Stimulated activated CD4-positive, alpha-beta T cell treated with anti-CD3 and anti-CD28 coated beads, Interleukin-15, amount 100 ng/mL, for 1 hour (primary cell): ENCODE measurements around the gene SYN1.
"Not testable (repeated sequence)": the region's sequence is repeated elsewhere in the genome, so short reads cannot be mapped to it uniquely, and the experiment has no call there.

Source experiments
- DNase-seq, 2 donors: peaks; one replicate each; pipeline ENCODE4 v3.0.0-alpha.2; 2020; ENCODE audit warnings: low read depth in 1 of 2, low spot score in 1 of 2

The SYN1 gene

DNA sequence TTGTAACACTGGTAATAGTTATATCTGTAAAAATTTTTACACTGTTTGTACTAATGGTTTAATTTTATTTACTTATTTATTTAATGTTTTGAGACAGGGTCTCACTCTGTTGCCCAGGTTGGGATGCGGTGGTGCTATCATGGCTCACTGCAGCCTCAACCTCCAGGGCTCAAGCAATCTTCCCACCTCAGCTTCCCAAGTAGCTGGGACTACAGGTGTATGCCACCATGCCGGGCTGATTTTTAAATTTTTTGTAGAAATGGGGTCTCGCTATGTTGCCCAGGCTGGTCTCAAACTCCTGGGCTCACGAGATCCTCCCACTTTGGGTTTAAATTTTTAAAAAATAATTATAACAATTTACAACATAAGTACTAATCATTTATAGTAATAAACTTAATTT, 16.5 kb downstream of the SYN1 start:
- DNase-seq: not testable (repeated sequence)

DNA sequence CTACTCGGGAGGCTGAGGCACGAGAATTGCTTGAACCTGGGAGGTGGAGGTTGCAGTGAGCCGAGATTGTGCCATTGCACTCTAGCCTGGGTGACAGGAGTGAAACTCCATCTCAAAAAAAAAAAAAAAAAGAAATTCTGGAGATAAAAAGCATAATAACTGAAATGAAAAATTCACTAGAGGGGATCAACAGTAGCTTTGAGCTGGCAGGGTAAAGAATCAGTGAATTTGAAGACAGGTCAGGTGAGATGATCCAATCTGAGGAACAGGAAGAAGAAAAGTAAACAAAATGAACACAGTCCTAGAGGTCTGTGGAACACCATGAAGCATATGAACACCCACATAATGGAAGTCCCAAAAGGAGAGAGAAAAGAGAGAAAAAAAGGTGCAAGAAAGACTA, 22.4 kb downstream of the SYN1 start:
- DNase-seq: no peak

DNA sequence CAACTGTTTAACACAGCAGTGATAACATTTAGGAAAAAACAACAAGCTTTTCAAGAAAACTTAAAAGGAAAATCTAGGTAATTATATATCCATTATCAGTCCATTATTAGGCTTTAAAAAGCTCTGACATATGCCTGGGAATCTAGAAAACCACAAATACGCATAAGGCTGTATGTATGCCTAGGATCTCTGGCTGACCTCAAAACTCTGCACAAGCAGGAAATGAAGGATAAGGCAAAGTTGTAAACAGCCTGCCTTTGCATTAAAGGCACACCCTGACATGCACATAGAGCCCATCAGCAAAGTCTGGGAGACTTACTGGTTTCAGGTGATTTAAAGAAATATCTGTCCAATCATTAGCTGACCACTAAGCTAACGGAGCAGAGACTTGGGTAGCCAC, 23.4 kb downstream of the SYN1 start:
- DNase-seq: no peak

DNA sequence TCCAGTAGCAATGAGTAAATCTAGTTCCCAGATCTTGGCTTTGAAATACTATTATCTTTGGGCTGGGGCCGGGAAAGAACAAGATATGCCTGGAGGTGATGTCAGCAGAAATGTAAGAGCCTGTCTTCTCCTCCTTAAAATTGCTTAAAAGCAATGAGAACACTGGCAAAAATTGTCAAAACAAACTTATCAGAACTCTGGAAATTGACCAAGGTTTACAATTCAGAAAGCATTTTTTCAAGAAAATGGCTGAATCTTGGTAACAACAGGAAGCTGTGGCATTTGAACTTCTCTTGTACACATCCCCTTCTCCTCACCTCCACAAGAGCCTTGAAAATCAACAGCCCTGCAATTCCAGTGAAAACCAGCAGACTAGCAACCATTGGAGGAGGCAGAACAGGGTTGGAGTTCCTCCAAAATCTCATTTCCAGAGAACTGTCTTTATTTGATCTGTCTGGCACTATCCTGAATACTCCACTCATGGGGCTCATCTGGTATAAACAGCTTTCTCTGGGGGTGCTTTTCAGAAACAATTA, 23.9 kb downstream of the SYN1 start:
- no peak for DNase-seq

DNA sequence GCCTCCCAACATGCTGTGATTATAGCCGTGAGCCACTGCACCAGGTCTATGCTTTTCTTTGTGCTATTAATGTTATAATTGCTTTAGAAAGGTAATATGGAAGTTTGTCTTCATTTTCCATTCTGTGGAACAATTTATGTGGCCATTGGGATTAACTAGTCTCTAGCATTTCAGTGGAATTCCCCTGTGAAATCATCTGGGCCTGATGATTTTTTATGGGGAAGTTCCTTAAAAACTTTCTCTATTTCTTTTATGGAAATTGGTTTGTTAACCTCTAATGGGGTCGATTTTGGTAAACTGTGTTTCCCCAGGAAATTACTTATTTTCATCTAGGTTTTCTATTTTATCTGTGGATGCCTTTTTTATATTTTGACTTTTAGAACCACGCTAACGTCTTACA, 26.1 kb downstream of the SYN1 start:
- DNase-seq: no peak

DNA sequence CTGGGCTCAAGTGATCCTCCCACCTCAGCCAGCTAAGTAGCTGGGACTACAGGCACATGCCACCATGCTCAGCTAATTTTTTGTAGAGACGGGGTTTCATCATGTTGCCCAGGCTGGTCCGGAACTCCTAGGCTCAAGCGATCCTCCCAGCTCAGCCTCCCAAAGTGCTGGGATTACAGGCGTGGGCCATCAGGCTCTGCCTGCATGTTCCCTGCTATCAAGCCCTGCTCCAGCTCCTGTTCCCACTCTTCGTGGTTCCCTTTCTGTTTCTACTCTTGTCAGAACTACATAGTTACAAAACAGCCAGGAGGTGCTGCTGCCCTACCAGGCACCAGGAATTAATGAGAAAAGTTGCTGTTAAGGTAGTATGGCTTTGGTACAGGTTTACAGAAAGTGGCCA, 28.7 kb downstream of the SYN1 start:
- DNase-seq: no peak

DNA sequence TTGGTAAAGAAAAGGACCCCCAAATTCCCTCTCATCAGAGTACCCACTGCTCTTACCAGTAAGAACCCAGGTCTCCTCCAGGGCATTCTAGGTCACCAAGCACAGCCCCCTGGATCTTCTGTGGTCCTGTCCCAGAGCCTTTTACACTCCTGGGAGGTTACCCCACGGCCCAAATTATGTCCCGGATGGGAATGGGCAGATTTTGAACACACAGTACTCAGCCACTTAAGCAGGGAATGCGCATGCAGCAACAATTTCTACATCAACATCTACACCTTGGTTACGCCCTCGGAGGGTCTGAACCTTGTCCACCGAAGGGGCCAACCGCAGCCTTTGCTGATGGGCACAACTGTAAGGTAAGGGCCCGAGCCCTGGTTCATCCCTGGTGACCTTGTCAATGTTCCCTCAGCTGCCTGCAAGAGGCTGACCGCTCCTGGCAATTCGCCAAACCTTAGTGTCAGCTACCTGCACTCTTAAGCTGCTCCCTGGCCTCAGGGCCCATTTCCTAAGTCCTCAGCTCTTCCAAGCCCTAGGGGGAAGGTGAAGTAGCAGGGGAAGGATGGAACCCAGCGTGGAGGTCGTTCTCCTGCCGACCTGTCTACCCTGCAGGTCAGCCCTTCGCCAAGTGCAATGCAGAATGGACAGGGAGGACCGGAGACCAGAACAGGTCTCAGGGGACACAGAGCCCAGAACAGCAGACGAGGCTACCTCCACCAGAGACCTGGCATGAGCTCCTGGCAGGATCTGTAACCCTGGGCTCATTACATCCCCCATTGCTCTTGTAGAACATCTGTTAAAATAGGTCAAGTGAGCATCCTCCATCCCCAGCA, 31.5 kb downstream of the SYN1 start:
- no peak for DNase-seq

DNA sequence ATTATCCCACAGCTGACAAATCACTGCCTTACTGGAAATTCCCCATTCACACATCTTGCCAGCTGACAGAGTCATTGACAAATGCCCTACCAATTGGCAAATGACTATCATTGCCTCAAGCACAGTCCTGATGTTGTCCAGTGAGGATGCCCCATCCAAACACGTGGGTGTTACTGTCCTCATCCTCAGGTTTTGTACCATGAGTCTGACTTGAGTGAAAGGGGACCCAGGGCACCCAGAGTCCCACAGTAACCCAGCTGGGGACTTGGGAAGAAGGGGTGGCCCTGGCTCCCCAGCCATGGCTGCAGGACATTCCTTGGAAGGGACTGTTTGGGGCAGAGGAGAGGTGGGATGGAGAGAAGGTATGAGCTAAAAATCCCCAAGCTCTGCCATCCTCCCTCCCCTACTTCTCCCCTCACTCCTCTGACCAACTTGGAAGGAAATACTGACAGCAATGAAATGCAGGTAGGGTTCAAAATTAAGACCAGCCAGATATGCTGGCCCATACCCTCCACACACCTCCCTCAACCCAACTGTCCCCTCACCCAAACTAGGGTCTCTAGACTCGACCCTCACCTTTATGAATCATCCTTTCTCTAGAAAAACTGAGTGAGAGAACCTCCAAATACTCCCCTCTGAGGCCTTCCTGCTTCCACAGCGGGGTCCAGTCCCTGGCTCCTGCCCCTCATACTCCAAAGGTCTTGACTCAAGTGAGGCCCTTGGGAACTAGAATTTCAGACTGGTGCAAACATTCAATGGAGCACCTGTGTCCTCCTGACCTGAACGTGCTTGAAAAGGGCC, 32.4 kb downstream of the SYN1 start:
- DNase-seq: no peak

DNA sequence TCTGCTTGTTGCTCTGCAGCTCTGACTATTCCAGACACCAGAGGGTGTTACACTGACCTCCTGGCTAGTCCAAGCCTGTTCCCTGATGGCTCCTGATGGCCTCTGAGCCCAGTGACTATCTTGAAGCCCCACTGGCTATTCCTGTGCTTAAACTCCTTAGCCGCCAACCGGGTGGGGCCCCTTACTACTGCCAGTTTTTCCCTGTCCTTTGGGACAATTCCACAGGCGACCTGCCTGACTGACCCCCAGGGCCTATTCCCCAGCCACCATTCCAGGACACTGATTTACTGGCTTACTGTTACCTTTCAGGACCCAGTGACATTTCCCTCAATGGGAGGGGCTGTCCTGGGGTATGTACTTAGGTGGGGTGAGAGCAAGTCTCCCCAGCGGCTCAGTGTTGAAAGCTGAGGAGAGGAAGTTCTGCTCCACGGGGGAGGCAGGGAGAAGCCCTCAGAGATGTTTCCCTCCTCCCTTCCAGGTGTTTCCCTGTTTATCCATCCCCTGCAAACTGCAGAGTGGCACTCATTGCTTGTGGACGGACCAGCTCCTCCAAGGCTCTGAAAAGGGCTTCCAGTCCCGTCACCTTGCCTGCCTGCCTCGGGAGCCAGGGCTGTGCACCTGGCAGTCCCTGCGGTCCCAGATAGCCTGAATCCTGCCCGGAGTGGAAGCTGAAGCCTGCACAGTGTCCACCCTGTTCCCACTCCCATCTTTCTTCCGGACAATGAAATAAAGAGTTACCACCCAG, 33.4 kb downstream of the SYN1 start:
- DNase-seq: no peak

DNA sequence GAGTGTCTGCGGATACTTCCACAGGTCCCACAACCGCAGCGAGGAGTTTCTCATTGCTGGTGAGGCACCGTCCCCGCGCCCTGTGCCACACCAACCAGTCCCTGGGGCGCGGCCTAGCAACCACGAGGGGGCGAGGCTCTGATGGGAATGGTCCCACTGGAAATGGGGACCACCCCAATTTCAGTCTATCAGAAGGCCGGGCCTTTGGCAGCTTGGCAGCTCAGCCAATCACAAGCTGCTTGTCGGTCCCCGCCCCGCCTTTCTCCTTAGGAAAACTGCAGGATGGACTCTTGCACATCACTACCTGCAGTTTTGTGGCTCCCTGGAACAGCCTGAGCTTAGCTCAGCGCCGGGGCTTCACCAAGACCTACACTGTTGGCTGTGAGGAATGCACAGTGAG, 34.4 kb downstream of the SYN1 start:
- DNase-seq: no peak

DNA sequence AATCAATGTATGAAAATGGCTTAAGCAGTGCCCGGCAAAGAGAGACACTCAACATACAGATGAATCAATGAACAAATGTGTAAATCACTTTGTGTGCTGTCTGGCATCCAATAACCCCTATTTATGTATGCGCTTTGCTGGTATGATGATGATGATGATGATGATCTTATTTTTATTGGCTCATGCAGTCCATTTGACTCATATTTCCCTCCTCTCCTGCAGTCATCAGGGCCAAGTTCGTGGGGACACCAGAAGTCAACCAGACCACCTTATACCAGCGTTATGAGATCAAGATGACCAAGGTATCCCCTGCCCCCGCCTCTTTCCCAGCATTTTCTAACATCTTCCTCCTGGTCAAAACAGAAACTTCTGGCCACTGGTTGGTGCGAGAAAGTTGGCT, 34.9 kb downstream of the SYN1 start:
- no peak for DNase-seq

DNA sequence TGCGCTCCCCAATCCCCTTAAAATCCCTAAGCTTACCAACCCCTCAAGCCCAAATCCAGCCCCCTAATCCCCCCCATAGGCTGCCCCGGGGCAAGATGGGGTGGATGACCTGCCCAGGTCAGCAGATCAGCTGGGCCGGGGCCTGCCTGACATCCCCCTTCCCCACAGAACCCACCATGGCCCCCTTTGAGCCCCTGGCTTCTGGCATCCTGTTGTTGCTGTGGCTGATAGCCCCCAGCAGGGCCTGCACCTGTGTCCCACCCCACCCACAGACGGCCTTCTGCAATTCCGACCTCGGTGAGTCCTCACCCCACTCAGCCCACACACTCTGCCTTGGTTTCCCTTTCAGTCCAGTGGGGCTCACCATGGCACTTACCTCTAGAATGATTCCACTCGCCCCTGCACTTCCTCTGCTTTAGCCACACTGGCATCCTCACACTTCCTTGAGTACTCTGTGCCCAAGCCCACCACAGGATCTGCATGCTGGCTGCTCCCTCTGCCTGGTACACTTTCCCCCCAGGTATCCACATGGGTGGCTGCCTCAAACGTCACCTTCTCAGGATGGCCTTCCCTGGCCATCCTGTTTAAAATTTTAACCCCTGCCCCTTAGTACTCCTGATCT, 36.3 kb downstream of the SYN1 start:
- no peak for DNase-seq

DNA sequence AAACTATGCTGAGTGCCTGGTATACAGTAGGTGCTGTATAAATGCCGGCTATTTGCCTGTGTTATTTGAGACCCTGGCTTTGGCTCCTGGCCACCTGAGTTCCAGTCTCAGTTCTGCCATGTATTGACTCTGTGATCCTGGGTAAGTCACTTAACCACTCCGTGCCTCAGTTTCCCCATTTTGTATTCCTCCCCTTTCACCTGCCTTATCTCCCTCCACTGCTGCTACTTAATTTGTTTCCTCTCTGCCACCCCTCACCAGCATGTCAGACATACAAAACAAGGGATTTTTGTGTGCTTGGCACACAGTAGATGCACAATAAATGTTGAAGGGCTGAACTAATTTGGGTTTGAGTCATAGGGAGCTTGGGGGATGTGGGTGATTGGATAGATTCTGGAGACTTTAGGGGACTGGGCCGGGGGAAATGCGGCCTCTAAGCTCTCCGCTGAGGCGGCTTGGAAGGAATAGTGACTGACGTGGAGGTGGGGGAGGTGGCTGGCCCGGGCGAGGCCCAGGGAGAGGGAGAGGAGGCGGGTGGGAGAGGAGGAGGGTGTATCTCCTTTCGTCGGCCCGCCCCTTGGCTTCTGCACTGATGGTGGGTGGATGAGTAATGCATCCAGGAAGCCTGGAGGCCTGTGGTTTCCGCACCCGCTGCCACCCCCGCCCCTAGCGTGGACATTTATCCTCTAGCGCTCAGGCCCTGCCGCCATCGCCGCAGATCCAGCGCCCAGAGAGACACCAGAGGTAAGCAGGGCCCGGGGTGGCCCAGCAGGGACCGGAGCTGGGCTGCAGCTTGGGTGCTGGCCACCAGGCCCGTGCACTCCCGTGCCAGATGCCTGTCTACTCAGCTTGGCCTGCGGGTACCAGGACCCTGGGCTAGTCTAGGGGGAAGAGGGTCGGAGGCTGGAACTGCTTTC, 37.7 kb downstream of the SYN1 start, which contains the start of gene TIMP1:
TSS of gene TIMP1 (plus strand) at position 706 of the 917 bp plus-strand sequence. CDS start 980 bp downstream, outside the sequence.
- DNase-seq: peak; percentile 54 to 61

DNA sequence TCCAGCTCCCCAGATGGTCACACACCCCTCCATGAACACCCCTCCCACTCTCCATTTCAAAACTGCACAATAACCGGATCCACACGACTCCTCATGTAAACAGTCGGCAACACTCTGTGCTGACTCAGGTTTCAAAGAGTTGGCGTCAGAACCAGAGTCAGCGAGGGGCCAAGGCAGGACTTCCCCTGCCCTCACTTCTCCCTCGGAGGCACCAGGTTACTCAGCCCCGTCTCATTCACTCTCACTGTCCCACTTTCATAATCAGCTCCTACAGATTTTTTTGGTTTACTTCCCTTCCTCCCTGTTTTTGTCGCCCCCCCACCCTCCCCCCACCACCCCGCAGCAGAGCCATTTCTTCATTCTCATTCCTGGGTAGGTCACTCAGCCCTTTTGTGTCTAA, 40.1 kb downstream of the SYN1 start:
- no peak for DNase-seq

DNA sequence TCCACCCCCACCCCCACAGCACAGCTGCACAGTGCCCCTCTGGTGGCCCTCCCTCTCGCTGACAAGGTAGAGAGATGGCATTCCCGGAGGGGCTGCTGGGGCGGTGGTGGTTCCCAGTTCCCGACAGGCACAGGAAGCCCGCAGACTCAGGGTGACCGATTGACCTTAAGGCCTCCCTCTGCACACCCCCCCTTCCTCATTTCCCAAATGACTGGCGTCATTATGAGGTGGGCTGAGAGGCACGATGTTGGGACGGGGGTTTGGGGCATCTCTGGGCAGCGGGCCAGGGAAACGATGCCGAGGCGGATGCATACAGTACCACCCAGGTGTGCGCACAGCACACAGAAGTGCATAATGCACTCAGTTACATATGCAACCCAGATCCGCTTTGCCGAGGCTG, 41.0 kb downstream of the SYN1 start:
- no peak for DNase-seq

DNA sequence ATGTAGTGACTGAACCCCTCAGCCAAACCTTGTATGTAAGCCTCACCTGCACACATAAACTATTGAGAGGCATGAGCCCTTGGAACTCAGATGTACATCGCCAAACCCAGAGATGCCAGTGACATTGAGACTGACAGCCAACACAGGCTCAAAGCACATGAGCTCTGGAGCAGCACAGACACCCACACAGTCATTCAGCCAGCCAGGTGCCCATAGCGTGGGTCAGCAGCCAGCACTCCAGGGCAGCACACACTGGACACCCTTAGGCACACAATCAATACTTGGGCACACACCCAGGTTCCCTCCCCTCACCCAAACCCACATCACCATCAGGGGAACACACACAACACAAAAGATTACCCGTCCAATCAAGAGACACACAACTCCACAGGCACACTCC, 41.8 kb downstream of the SYN1 start:
- DNase-seq: no peak

DNA sequence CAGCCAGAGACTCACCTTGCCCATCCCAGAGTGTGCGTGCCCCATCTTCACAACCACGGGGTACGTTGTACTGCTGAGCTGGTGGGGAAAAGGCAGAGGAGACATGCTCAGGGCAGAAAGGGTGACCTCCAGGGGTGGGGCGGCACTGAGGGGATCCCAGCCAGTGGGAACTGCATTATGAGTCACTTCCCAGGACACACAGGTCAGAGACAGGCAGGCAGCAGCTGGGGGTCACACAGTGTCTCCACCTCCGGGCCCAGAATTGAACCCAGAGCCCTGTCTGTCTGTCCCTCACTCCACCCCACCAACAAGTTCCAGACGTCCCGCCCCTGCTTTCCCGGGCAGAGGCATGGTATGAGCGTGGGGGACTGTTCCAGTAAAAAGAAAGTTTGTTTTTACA, 42.2 kb downstream of the SYN1 start:
- DNase-seq: no peak

DNA sequence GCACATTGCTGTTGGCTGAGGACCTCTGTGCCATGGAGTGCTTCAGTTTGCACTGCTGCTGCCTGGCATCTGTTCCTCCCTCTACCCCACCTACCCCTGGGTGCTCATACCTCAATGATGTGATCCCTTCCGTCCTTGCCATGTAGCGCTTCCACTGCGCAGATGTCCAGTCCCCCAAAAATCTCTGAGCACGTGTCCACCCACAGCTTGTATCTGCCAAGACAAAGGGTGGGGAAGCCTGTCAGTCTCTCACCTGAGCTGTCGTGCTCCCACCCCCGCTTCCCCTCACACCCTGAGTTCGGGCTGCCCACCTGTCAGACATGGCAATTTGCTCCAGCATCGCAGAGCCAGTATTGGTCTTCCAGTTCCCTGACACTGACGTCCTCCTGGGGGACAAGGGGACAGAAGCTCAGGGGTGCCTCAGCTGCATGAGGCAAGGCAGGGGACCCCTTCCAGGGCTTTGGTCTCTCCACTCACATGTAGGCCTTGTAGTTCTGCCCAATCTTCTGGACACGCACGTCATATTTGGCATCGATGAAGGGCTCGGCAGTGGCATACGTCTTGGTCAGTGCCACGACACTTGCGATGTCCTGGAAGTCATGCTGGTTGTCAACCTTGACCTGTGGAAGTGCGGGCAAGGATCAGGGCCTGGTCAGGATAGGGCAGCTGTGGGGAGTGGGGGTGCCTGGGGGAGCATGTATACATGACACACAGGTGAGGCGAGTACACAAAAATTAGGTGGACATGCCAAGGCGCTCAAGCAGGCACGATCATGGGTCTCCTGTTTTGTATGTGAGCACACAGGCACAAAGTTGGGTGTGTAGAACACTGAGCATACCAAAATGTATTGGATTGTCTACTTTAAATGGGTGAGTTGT, 43.4 kb downstream of the SYN1 start:
- no peak for DNase-seq
